ENCODE data around the gene CHURC1.

CHURC1 gene

DNA sequence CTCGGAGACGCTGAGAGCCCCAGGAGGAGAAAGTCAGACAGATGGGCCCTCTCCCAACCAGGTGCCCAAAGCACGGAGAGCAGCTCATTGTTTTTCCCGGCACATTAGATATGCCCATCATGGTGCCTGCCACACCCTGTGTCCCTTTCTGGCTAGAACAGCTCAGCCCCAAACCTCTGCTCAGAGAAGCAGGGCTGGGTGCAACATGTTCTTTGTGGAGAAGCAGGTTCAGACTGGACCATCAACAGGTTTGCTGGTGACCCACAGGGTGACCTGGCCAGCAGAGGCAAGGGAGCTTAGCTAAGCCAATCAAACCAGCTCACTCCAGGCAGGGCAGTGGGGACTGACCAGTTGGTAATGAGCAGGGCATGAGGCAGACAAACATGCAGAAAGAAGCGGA lies 44.5 kb downstream of the CHURC1 start:
- DNase-seq, result no peak

GRCh38 chr14:64960762-64961276 lies 46.6 kb downstream of the CHURC1 start:
- DNase-seq, result no peak

- no peak for DNase-seq
Measured at GRCh38 chr14:64963611-64964010, 49.4 kb downstream of the CHURC1 start.

DNA sequence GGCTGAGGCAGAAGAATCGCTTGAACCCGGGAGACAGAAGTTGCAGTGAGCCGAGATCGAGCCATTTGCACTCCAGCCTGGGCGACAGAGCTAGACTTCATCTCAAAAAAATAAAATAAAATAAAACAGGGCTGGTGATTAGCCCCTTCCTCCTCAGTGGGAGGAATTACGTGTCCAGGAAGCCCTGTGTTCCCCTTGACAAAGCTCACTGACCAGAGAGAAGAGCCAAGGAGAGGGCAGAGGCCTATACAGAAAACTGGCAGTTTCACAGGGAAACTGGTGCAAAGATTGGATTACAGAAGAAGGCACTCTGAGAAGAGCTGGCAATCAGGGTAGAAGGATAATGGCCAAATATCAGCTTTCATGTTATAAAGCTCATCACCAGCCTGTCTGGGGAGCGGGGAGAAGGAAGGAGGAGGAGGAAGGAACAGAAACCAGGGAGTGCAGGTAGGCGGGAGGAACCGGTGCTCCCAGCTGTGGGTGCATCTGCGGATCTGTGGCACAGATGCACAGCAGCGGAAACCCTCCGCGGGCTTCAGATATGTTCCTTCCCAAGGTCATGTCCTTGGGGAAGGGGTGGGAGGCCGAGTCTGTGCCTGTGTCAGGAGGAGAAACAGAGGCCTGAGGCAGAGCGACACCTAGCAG lies 51.2 kb downstream of the CHURC1 start:
- DNase-seq, result no peak

DNA sequence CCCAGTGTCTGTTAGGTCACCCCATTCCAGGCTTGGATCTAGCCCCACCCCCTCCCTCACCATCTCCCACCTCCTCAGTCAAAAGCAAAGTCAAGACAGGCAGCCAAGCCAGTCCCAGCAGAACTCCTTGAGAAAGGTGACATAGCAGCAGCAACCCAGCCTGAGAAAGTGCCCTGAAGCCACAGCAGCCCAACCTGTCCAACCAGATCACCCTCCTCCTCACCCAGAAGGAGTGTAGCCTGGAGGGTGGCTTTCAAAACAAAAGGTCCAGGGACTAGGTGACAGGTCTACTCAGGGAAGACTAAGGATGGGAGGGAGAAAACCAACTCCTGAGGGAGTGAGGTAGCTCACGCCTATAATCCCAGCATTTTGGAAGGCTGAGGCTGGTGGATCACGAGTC lies 52.7 kb downstream of the CHURC1 start:
- DNase-seq, result no peak

DNA sequence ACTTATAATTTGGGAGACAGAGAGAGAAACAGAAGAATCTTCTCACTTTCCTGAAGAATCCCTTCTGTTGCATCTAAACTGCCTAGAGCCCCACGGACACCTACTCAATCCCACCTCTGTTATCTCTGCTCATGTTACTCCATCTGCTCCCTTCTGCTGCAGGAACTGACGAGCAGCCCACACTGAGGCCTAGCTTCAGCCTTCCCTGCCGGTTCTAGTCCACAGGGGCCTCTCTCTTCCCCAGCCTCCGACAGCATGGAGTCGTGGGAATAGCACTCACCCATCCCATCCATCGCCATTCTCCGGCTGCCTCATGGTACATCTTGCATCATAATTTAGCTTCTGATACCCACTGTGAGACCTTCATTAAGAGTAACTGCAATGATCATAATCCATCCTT lies 53.9 kb downstream of the CHURC1 start:
- DNase-seq, result no peak

DNA sequence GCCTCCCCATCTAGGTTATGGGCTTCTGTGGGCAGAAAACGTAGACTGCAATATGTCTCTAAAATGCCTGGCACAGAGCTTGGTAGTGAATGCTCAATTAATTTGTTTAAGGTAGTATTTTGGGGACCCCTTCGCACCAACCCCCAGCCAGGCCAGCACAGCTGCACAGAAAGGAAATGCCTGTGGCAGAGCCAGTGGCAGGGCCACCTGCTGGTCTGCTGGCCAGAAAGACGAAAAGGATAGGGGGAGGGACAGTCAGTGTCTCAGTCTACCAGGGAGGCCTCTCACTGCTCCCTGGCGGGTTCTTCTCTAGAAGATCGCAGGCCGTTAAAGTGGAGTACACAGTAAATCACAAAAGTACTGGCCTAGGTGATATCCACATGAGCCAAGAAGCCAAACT lies 54.4 kb downstream of the CHURC1 start:
- no peak for DNase-seq

- no peak for DNase-seq
Measured at GRCh38 chr14:64970041-64970440, 55.8 kb downstream of the CHURC1 start.

GRCh38 chr14:64970776-64971477 lies 56.7 kb downstream of the CHURC1 start:
- peak; percentile 14 for DNase-seq

DNA sequence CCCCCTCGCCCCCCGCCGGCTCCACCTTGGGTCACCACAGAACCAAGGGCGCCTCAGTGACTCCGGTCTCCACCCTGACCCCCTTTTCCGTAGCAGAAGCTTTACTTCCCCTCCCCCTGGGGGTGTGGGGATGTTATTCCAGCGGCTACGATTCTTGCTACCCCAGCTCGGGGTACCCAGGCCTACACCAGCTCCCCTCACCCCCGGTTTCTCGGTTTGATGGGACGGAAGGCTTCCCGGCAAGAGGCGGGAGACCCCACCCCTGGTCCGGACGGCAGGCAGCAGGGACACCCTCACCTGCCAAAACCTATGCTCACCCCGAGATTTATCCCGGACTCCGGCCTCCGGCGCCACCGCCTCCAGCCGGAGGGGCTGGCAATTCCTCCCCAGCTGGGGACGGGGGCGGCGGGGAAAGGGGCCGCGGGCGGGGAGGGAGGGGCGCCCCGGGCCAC lies 57.3 kb downstream of the CHURC1 start:
- no peak for DNase-seq

GRCh38 chr14:64971943-64972791 lies 57.9 kb downstream of the CHURC1 start, which contains the start of gene RAB15:
Gene RAB15 (minus strand): TSS chr14:64972336. CDS start chr14:64972076, 260 bp downstream.
- DNase-seq, result peak; percentile 41

DNA sequence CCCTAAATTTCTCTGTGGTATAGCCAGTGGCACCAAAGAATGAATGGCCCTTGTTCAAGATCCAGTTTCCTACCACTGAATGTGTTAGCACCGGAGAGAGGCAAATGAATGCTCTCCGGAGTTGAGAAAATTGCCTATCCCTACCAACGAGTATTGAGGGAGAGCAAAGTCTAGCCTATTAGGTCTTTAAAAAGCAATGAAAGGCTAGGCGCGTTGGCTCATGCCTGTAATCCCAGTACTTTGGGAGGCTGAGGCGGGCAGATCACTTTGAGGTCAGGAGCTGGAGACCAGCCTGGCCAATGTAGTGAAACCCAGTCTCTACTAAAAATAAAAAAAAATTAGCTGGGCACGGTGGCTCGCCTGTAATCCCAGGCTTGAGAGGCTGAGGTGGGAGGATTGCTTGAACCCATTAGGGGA lies 58.8 kb downstream of the CHURC1 start:
- no peak for DNase-seq

- no peak for DNase-seq
Measured at GRCh38 chr14:64973826-64974225, 59.6 kb downstream of the CHURC1 start.

- DNase-seq, result no peak
Measured at GRCh38 chr14:64974563-64974962, 60.3 kb downstream of the CHURC1 start.

DNA sequence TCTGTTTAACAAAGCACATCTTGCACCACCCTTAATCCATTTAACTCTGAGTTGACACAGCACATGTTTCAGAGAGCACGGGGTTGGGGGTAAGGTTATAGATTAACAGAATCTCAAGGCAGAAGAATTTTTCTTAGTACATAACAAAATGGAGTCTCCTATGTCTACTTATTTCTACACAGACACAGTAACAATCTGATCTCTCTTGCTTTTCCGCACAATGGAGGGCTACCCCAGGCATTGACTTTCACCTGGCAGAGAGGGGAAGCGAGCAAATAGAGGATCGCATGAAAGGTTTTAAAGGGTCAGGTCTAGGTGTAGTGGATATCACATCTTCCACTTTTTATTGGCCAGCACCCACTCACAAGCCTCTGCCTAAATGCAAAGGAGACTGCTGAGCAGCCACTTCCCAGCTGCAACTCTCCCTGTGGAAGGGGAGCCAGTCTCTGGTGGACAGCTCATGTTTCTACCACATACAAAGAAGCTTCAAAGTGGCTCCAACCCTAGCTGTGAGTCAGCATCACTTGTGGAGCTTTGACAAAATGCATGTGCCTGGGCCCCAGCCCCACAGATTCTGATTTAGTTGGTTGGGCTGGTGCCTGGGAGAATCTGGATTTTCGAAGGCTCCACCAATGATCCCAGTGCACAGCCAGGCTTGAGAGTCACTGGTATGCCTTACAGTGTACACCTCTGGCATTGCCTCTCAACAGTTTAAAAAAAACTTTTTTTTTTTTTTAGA lies 65.2 kb downstream of the CHURC1 start:
- DNase-seq, result peak; percentile 33

- DNase-seq, result peak; percentile 51
Measured at GRCh38 chr14:64983439-64984310, 69.4 kb downstream of the CHURC1 start.
